Left forelimb (tissue), 1 donor: ENCODE measurements around the gene HACD3.
"Not testable (repeated sequence)": the region's sequence is repeated elsewhere in the genome, so short reads cannot be mapped to it uniquely, and the experiment has no call there.

Experiments used
- DNase-seq: peaks from one replicate; pipeline ENCODE4 v3.0.0-alpha.2; 2018; ENCODE audit warnings: low spot score

The HACD3 gene

GRCh38 chr15:65549288-65549687 is 19.0 kb downstream of the HACD3 start:
- DNase-seq: not testable (repeated sequence)

- DNase-seq: no peak
Measured at GRCh38 chr15:65550681-65551098, 20.4 kb downstream of the HACD3 start.

DNA sequence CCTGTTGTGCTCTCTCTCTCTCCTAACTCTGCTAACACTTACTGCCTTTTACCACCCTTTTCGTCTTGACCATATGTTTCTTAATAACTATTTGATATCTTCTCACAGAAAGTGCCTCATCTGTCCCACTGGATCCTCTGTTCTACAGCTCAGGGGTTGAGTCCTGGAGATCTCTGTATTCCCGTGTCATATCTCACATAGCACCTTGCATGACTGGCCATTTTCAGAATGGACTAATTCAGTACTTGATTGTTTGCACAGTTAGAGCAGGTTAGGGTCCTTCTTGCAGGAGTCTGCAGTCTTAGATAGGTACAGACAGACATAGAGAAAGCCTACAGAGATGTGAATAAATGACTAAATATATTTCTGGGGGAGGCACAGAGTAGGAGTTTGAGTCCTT is 20.9 kb downstream of the HACD3 start:
- no peak for DNase-seq

GRCh38 chr15:65552851-65553250 is 22.6 kb downstream of the HACD3 start:
- not testable (repeated sequence) for DNase-seq

DNA sequence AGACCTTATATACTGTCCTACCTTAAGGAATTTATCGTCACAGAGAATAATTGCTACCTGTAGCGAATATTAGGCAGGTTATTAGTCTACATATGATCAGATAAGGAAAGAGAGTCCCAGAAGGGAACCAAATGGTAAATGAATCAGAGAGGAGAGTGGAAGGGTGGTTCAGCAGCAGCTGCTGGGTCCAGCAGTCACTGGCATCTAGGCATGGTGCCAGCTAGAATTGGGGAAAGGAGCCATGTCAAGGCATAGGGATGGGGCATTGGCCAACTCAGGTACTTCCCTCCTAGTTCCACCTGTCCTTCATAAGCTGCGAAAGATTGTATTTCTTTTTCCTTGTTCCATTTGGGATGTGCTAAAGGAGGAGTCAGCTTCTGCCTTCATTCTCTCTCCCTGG is 23.4 kb downstream of the HACD3 start:
- DNase-seq: no peak

- no peak for DNase-seq
Measured at GRCh38 chr15:65556622-65557021, 26.4 kb downstream of the HACD3 start.

- no peak for DNase-seq
Measured at GRCh38 chr15:65558336-65558735, 28.1 kb downstream of the HACD3 start.

DNA sequence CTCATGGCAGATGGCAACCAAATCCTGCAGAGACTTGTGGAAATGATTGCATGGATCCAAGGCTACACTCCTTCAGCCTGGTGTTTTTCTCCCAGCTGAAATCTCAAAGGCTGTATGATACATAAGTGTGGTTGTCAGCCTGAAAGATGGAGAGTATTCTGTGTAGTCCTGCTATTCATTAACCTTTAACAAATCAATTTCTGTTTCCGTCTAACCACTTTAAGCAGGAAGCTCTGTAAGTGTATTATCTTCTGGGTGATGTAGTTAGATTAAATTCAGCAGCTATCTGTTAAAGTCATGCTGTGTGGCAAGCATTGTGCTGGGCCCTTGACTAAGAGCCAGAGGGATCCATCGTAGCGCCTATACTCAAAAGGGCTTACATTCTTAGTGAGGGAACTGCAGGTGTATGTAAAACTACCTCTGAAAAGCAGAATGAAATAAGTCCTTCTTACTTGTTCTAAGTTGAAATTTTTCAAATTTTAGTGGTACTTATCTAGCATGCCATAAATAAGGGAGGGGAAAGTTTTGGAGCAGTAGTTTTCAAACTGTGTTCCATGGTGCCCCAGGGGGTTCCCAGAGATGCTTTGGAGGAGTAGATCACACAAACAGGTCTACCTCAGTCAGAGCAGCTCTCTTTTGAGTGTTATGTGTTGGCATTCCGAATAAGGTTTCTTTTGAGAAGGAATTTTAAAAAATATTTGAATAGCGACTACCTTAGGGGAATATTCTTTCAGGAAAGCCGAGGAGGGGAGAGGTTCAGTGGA is 28.9 kb downstream of the HACD3 start:
- DNase-seq: no peak

DNA sequence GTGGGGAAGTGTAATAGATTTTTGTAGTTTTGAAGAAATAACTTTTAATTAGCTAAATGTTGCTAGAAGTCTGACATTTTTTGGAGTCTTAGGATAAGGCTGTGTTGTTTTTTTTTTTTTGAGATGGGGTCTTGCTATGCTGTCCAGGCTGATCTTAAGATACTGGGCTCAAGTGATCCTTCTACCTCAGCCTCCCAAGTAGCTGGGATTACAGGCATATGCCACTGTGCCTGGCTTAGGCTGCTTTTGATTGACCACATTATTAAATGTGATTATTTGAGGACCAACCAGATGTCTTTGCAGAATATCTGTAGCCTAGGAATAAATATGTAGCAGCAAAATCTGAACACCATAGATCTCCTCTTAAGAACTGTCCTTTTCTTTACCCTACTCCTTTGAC is 29.7 kb downstream of the HACD3 start:
- DNase-seq: no peak

GRCh38 chr15:65561934-65562333 is 31.7 kb downstream of the HACD3 start:
- no peak for DNase-seq

GRCh38 chr15:65569728-65570127 is 39.5 kb downstream of the HACD3 start:
- DNase-seq: no peak

DNA sequence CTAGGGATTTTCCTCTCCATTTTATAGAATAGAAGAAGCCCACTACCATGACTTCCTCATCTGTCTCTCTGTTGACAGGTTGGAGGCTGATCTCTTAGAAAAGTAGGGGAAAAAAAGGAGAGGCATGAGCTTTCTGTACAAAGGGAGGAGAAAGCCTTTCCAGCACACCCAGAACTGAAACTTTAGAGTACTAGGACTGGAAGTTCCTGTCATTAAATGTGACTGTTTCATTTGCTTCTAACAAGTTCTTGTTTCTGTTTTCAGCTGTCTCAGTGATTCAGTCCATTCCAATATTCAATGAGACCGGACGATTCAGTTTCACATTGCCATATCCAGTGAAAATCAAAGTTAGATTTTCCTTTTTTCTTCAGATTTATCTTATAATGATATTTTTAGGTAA is 41.7 kb downstream of the HACD3 start:
- DNase-seq: no peak

- DNase-seq: no peak
Measured at GRCh38 chr15:65576664-65577063, 46.4 kb downstream of the HACD3 start.

- DNase-seq: no peak
Measured at GRCh38 chr15:65577129-65577996, 47.1 kb downstream of the HACD3 start.

DNA sequence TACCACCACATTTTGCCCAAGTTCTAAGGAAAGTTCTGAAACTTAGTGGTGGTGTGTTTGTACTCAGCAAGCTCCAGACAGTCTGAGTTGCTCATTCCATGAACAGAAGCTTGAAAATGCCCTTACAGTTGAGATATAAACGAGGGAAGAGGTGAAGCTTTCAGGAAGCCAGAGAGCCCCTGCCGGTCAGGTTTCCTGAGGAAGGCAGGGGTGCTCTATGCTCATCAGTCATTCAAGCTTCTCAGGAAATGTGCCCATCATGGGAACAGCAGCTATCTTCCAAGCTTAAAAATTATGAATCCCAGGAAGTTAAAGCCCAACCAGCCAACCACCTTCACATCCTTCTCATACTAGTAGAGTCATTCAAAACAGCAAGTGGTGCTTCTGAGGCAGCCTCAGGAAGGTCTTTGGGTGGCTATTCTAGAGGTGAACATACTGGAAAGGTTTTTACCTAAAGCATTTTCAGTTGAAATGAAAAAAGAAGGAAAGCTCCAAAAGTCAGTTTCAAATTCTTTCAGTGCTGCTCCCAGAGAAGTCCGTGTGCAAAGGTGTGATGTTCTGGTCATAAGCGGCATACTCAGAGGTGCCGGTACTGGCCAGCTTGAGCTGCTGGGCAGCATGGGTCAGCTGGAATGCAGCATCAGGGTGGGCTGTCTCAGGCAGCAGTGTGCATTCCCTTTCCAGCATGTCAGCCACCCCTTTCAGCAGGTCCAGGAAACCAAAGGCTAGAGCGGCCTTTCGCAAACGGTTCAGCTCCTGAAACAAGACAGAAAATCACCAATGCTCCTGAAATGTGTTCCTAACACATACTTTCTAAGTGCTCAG is 48.9 kb downstream of the HACD3 start:
- no peak for DNase-seq

- no peak for DNase-seq
Measured at GRCh38 chr15:65579762-65580161, 49.5 kb downstream of the HACD3 start.

- DNase-seq: no peak
Measured at GRCh38 chr15:65580287-65580686, 50.0 kb downstream of the HACD3 start.

- DNase-seq: no peak
Measured at GRCh38 chr15:65583701-65584100, 53.4 kb downstream of the HACD3 start.

DNA sequence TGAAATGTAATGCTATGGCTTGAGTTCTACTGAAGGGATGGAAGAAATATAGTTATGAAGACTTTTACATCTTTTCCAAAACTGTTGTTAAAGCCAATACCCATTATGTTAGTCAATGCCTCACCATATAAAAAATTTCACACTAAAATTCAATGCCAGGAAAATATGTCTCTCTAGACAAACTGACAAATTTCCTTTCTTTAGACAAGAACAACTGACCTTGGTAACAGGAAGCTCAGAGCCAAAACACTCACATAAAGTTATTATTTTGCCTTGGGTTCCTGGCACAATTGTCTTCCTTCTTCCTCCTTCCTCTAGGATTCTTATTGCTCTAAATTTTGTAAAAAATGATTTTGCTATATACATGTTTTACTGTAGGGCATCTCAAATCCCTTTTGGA is 54.0 kb downstream of the HACD3 start:
- no peak for DNase-seq

GRCh38 chr15:65587094-65587493 is 56.8 kb downstream of the HACD3 start:
- no peak for DNase-seq

GRCh38 chr15:65595960-65596359 is 65.7 kb downstream of the HACD3 start:
- DNase-seq: no peak

DNA sequence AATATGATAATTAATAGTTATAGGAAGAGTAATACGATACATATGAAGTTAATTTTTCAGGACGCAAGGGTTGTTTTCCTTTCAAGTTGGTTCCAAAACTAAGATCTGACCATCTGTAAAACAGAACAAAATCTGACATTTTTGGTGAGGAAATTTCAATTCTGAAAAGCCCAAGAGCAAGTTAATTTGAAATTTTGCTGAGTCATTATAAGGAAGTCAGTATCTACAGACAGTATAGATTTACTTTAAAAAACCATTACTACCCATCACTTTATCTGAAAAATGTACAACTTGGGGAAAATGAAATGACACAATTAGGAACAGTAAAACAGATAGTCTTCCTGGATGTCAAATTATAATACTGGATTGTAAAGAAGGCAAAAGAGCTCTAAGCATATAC is 68.2 kb downstream of the HACD3 start:
- no peak for DNase-seq
